Kidney tubule cell (primary cell): Measurements from ENCODE around the gene PLAC8.
"Not testable (repeated sequence)": the region's sequence is repeated elsewhere in the genome, so short reads cannot be mapped to it uniquely, and the experiment has no call there.

Experiments
- DNase-seq: peaks from one replicate; pipeline ENCODE4 v3.0.0-alpha.2; 2018; ENCODE audit warnings: low spot score

The PLAC8 gene

DNA sequence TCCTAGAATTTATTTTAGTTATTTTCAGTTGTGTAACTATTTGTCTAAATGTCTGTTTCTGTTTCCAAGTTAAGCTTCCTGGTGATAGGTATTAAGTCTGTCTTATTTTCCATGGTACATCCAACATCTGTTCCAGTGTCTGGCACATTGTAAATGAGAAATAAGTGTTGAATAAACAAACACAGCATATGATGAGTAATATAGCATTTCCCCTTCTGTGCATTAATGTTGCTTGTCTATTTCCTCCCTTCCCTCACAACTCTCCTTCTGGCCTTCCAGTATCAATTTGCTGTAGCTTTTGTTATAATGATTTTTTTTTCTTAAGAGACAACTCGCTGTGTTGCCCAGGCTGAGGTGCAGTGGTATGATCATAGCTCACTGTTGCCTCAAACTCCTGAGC is 43.4 kb downstream of the PLAC8 start:
- no peak for DNase-seq

DNA sequence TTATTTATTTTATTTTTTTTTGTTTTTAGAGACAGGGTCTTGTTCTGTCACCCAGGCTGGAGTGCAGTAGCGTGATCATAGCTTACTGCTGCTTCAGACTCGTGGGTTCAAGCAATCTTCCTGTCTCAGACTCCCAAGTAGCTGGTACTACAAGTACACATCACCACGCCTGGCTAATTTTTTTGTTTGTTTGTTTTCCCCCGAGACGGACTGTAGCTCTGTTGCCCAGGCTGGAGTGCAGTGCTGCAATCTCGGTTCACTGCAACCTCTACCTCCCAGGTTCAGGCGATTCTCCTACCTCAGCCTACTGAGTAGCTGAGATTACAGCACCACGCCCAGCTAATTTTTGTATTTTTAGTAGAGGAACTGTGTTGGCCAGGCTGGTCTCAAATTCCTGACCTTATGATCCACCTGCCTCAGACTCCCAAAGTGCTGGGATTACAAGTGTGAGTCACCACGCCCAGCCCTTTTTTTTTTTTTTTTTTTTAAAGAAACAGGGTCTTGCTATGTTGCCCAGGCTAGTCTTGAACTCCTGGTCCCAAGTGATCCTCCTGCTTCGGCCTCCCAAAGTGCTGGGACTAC is 47.4 kb downstream of the PLAC8 start:
- DNase-seq = no peak

DNA sequence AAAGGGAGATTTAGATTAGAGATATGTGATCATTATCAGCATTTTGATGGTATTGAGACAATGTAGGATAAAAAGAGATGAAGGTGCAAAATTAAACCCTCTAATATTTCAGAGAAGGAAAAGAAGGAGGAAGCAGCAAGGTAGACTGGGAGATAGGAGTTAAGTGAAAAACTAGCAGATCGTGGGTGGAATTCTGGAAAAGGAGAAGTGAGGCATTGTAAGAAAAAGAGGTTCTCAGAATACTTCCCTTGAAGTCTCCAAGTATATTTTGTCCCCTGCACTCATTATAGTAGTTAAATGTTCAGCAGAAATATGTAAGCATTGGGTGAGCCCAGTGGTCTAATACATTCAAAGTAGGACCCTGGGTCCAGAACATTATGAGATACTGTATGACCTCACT is 49.3 kb downstream of the PLAC8 start:
- no peak for DNase-seq

DNA sequence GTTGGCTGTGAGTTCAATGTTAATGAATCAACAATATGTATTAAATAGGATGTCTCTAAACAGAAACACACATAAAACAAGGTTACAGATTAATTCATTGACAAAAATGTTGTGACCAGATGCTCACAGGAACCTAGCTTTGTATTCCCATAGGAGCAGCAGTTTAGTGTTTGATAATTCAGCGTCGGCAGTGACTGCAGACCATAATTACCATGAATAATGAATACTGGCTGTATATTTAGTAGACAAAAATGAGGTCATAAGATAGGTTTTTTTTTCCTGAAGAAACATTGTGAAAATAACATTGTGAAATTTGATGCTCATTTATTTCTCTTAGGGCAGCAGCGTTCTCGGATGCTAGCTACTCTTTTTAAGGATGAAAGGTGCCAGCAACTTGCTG is 51.8 kb downstream of the PLAC8 start:
- no peak for DNase-seq

DNA sequence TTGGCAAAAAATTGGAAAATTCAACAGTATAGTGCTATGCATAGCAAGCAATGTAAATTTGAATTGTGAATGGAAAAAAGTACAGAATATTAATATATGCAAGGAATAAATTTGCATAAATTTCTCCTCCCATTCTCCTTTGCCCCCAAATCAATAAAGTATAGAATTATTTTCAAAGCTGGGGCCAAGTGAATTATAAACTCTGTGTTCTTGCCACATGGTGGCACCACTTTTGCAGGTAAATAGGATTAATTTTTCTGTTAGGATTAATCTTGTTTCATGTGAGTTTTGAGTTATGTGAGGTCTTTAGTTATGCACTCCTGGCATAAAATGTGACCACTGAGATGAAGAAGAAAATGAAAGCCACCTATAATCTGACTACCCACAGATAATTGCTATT is 59.6 kb downstream of the PLAC8 start:
- peak; percentile 20 for DNase-seq

DNA sequence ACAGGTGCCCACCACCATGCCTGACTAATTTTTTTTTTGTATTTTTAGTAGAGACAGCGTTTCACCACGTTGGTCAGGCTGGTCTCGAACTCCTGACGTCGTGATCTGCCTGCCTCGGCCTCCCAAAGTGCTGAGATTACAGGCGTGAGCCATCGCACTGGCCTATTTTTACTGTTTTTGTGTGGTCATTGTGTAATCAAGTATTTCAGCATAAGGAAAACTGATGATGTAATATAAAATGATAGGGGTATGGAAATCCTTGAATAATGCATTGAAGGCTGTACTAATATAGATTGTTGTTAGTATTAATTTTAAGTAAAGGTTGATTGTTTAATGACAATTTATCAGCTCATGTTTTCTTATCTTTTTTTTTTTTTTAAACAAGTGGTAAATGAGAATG is 65.7 kb downstream of the PLAC8 start:
- not testable (repeated sequence) for DNase-seq

DNA sequence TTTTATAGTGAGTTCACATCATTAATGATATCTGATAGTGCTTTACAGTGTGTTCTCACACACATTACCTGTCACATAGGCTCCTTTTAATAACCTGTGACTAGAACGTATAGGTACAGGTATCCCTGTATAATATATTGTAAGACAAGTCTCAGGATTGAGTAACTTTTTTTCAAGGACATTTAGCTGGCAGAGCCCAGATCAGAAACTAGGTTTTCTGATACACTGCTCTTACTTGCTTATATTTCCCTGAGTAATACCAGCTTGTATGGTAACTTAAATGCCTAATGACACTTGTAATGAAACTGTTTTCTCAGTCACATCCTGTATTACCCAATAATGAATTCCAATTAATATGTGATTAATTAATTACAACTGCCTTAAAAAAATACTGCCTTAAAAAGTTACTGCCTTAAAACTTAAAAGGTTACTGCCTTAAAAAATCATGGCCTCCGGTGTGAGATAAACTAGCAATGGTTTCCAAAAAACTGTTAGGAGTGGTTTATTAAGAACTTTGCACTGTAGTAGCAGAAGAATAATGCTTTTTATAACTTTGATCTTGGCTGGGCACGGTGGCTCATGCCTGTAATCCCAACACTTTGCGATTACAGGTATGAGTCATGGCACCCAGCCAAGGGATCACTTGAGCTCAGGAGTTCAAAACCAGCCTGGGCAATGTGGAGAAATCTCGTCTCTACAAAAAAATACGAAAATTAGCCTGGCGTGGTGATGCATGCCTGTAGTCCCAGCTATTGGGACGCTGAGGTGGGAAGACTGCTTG is 67.6 kb downstream of the PLAC8 start:
- peak; percentile 17 for DNase-seq

DNA sequence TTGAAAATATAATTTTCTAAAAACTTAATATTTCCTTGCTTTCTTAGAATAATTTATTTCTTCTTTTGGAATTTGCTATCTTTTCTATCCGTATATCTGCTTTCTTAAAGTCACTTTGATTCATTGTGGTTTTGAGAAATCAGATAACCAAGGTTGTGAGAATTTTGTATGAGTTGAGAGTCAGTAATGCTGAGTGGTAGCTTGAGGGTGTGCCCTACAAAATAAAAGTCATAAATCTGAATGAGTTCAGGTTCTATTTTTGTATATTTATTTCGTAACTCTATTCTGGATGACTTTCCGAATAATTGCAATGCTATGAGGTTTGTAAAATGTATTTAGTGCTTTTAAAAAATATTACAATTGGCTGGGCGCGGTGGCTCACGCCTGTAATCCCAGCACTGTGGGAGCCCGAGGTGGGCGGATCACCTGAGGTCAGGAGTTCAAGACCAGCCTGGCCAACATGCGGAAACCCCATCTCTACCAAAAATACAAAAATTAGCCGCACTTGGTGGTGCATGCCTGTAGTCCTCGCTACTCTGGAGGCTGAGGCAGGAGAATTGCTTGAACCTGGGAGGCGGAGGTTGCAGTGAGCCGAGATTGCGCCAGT is 70.6 kb downstream of the PLAC8 start:
- no peak for DNase-seq

DNA sequence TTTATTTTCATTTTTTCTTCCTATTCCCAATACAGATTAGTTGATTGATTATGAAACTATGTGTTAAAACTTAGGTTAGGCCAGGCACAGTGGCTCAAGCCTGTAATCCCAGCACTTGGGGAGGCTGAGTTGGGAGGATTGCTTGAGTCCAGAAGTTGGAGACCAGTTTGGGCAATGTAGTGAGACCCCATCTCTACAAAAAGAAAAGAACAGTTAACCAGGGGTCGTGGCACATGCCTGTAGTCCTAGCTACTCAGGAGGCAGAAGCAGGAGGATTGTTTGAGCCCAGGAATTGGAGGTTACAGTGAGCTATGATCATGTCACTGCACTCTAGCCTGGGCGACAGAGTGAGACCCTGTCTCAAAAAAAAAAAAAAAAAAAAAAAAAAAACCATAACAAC is 71.4 kb downstream of the PLAC8 start:
- DNase-seq = not testable (repeated sequence)

DNA sequence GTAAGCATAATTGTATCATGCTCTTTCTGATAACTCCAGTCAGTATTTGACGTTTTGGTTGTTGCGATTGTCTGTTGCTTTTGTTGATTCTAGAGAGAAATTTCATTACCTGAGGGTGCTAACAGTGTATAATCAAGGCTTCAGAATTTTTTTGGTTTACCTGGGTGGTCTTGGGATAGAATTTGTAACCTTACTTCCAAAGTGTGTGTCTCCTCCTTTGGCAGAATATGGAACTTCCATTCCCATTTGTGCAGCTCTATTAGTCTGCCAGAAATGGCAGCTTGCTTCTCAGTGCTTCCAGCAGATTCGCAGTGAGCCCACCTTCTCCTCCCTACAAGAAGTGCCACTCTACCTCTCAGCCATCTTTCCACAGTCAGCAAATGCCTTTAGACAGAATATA is 74.3 kb downstream of the PLAC8 start:
- no peak for DNase-seq
